Measurements from ENCODE around the gene LMF1.
A peak's percentile ranks its signal among the peaks of the same experiment; 100 is the strongest.
"Not testable (repeated sequence)": the region's sequence is repeated elsewhere in the genome, so short reads cannot be mapped to it uniquely, and the experiment has no call there.

The LMF1 gene

DNA sequence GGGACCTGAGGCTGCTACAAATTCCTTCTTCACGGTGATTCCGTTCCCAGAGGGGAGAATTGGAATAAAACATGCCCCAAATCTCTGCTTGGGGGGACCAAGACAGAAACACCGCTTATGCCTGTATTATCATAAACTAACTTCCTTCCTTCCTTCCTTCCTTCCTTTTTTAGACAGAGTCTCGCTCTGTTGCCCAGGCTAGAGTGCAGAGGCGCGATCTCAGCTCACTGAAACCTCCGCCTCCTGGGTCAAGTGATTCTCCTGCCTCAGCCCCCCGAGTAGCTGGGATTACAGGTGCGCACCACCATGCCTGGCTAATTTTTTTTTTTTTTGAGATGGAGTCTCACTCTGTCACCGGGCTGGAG lies 150.8 kb downstream of the LMF1 start:
- DNase-seq, result not testable (repeated sequence)

DNA sequence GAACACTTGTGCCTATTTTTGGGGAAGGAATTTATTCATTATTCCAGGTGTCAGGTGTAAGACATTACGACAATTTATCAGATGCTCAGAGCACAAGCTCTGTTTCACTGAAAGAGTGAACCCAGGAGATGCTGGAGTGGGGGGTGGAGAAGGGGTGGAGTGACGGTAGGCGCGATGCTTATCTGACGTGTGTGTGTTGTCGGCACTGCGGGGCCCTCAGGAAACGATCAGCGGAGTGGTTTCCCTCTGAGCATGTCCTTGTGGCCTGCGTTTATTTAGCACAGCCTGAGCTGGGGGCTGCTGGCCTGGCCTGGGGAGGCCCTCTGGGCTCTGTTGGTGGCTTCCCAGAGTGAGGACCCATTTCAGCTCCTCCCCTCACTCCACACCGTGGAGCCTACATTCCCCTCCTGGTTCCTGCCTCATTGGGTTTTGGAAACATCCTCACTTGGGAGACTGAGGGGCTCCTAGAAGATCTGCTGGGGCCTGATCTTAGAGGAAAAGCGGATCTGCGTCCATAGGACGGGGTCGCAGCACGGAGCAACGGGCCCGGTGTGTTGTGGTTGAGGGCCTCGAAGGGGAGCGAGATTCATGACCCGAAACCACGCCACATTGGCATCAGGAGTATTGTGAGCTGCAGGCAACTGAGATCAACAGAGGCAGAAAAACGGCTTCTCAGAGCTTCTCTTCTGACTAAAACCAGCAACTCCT lies 151.3 kb downstream of the LMF1 start:
- no peak for DNase-seq

DNA sequence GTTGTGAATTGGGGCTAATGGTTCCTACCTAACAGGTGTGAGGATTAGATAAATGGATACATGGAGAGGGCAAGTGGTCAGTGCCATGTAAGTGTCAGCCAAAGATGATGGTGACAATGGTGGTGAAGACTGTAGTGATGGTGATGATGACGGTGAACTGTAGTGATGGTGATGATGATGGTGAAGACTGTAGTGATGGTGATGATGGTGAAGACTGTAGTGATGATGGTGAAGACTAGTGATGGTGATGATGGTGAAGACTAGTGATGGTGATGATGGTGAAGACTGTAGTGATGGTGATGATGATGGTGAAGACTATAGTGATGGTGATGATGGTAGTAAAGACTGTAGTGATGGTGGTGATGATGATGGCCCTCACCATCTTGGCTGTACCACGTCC lies 152.2 kb downstream of the LMF1 start:
- no peak for DNase-seq

DNA sequence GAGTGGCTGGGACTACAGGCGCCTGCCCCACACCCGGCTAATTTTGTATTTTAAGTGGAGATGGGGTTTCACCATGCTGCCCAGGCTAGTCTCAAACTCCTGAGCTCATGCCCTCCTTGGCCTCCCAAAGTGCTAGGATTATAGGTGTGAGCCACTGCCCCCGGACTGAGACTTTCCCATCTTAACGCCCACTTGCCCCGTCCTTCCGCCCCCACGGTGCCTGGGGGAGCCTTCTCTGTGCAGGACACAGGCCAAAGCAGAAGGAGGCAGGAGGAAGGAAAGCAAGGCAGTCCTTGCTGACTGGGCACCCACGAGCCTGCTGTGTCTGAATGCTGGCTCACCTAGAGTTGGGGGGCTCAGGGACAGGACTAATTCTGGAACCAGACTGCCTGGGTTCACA lies 152.7 kb downstream of the LMF1 start:
- DNase-seq, result no peak

DNA sequence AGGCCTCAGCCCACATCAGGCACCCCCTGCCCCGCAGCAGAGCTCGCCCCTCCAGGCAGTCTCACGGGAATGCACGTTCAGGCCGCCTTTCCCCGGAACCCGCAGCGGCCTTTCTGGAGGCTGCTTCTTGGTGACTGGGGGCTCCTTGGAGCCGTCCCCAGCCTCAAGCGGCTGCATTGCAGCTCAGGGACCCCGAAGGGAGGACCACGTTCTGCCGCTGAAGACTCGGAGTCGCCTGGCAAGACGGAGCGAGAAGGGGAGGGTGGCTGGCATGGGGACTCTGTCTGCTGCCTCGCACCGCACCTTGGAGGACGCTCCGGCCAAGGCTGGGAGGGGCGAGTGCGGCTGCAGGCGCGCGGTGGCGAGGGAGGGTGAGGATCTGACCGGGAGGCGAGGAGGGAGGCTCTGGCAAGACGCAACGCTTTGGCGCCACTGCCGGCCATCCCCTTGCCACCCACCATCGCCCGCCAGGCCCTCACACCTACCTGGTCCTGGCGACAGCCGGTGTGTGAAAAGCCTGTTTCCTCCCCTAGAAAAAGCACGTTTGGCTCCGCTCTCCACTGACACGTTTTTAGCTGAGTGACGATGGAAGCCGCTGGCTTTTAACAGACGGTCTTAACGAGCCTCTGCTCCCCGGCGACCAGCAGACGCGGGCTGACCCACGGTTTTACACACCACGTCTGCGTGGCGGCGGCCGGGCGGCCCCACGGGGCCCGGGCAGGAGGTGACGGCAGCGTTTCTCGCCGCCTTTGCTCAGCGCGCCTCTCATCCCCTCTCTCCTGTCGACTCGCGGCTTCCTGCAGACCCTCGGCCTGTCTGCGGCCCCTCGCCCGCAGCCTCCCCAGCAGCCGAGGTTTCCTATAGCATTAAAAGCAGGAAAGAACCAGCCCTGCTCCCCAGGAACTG lies 153.5 kb downstream of the LMF1 start:
- no peak for DNase-seq

- no peak for DNase-seq
These were observed 154.9 kb downstream of the LMF1 start for GRCh38 chr16:815861-816260.

DNA sequence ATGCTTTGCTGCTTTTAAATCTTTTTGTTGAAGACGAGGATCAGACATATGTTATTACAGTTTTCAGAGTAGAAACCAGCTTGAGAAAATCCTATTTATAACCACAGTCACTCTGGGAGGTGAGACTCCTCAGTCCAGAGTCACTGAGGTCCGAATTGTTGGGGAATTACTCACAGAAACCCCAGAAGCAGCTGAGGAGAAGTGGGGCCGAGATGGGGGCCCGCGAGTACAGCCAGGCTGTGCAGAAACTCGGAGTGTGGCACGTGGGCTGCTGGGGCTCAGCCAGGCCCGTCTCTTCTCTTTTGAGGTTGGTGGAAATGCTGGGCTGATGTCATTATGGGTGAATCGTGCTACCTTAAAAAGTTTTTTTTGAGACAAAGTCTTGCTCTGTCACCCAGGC lies 155.8 kb downstream of the LMF1 start:
- no peak for DNase-seq

- no peak for DNase-seq
These were observed 156.8 kb downstream of the LMF1 start for GRCh38 chr16:813916-814412.

DNA sequence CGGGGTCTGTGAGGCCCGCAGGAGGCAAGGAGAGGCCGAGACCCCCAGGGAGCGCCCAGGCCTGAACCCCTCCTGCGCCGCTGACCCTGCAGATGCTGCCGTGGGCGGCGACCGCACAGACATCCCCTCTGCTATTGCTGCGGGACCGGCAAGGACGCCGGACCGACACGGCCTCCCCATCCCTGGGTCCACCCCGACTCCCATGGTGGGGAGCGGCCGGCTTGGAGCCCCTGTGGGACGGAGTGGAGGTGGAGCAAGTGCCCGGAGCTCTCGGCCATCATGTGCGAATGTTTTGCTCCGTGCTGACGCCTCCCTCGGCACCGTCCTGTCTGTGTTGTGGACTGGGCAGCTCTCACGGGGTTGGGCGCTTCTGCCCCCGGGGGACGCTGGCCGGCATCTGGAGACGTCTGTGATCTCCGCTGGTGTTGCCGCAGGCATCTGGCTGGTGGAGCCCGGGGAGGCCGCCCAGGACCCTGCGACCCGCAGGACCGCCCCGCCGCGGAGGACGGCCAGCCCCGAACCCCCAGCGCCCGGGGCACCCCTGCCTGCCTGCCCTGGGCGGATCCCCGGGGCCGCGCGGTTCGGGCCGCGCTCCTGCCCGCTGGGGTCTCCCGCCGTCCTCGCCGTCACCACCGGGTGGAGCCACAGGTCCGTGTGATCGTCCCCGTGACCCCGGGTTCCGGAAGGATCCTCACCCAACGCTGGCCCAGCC lies 157.4 kb downstream of the LMF1 start:
- peak; percentile 86 for DNase-seq

- DNase-seq, result no peak
These were observed 162.7 kb downstream of the LMF1 start for GRCh38 chr16:808085-808386.

DNA sequence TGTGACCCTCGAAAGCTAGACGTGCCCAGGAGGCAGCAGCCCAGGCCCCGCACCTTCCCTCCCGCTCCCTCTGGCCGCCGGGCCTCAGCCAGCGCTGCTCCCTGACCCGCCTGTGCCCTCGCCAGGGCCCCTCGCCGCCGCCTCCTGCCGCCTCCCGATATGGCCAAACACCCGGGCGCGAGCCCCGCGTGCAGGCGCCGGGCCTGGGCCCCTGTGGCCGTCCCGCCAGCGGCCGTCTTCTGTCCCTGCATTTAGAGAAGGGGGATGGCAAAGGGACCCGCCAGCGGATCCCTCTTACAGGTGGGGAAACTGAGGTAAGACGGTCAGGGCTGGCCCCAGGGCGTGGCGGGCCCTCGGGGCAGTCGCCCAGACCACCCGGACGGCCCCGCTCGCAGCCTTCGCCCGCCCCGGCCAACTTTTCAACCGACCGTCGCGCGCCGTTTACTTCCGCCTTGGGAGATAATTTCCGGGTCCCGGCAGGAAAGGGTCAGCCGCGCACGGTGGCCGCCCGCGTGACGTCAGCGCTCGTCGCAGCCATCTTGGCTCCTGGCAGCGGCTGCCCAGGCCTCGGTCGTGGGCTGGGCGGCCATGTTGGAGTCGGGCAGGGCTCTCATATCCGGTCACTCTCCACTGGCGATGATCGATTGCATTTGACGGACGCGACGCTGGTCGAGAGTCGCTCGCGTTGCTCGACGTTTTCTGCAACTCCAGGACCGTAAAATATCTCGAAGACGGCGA lies 163.3 kb downstream of the LMF1 start:
- DNase-seq, result peak; percentile 93

GRCh38 chr16:805474-805873 lies 165.3 kb downstream of the LMF1 start:
- no peak for DNase-seq

GRCh38 chr16:804193-805048 lies 166.4 kb downstream of the LMF1 start:
- DNase-seq, result no peak

DNA sequence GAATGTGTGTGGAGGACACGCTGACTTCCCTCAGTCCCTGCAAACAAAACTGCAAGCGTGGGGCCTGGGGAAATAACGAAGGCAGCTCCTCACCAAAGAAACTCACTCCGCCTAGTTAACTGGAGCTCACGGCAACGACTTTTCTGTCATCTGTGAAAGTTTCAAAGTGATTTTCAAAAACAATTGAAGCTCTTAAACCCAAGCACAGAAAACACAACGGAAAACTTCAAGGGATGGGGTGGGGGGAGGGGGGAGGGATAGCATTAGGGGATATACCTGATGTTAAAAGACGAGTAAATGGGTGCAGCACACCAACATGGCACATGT lies 167.1 kb downstream of the LMF1 start:
- DNase-seq, result no peak

Data from activated CD8-positive, alpha-beta memory T cell treated with anti-CD3 and anti-CD28 coated beads for 24 hours (primary cell).